Muscle of arm (tissue), 12 donors: Measurements from ENCODE around the gene EEPD1. TPM values are rescaled to one million over a fixed set of nuclear protein-coding genes. Genes with fewer than 3 reads are reported as not detected.

Experiments
- DNase-seq: peaks from one replicate; pipeline ENCODE4 v3.0.0-alpha.2; 2013
- polyA plus RNA-seq, 12 donors: library from polyadenylated mRNA; unstranded; fragments of 120-200 nt; gene quantifications; one replicate each; pipeline ENCODE4 v1.2.1, GENCODE V29; 2013; ENCODE audit not compliant: insufficient read length in 12 of 12

EEPD1 gene
- polyA plus RNA-seq, 12 donors = 5.2 to 21.0 (median 12.1) TPM; not detected in 1

DNA sequence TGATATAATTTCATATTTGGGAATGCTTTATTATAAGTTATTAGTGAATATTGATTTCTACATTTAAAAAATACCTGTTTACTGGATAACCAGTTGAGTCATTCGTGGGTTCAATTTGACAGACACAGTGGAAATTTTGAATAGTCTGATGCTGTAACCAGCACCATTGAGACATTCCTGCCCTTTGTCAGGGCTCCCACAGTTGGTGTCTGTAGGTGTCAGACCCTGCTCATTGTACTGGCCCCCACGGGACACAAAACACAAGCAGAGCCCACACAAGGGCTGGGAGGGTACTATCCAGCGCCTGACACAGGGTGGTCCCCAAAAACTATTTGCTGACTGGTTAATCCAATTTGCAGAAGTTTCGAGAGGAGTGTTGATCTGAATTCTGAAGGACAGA, 35.9 kb downstream of the EEPD1 start:
- DNase-seq = no peak

- DNase-seq = no peak
Measured at GRCh38 chr7:36190447-36191291, 37.6 kb downstream of the EEPD1 start.

- DNase-seq = no peak
Measured at GRCh38 chr7:36191292-36191920, 38.4 kb downstream of the EEPD1 start.

DNA sequence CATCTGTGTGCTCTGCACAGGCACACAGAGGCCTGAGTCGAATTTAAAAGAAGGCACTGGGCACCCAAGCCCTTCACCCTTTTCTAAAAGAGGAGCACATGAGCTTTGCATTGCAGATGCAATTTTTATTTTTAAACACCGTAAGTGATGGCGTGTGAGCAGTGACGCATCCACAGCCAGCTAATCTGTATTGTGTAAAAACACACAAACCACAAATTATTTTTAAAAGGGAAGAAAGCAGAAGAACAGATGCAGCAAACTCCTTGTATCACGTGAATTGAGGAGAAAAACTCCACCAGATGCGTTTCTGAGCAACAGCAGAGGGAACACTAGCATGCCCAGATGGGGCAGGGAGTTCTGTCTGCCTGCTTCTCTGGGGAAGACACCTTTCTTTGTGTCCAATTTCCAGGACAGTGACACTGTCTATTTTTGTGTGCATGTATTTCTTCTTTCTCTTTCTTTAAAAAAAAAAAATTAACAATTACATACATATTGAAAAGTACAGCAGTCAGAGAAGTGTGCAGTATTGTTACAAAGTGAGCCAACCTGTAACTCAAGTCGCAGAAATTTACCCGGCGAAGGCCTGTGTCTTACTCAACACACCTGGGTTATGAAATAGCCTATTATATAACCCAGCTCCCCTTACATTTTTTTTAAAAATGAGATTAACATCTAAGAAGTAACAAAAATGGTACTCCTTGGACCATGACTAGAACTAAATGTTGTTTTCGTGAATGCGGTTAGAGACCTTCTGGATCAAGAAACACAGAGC, 39.2 kb downstream of the EEPD1 start:
- no peak for DNase-seq

DNA sequence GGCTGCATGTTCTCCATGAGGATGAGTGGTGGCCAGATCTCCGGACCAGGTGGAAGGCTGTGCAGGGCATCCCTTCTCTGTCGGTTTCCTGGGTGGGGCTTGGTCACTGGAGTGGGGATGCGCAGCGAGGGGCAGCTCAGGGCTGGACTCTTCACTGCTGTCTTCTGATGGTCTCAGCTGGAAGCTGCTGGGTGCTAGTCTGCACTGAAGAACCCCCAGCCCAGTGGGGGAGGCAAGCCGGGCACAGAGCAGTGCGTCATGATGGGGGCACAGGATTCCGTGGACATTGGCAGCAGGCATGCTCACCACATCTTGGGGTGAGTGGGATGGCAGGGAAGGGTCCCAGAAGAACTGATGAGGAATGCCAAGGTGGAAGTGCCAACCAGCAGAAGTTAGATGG, 39.8 kb downstream of the EEPD1 start:
- no peak for DNase-seq

DNA sequence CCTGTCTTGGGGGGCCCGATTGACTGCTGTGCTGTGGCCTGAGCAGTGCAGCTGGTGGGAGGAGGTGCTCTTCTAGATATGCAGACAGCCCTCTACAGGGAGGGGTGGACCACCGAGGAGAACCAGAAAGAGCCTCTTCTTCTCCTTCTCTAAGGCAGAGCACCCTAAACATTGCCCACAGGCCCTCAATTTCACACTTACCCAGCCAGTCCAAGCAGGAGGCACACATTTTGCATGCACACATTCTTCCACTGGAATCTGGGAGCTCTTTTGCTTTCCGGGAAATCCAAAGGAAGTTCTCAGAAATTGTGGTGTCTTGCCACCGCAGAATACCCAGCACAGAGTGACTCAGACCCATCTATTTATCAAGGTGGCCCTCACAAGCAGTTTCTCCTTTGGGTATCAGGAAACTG, 45.8 kb downstream of the EEPD1 start:
- no peak for DNase-seq

DNA sequence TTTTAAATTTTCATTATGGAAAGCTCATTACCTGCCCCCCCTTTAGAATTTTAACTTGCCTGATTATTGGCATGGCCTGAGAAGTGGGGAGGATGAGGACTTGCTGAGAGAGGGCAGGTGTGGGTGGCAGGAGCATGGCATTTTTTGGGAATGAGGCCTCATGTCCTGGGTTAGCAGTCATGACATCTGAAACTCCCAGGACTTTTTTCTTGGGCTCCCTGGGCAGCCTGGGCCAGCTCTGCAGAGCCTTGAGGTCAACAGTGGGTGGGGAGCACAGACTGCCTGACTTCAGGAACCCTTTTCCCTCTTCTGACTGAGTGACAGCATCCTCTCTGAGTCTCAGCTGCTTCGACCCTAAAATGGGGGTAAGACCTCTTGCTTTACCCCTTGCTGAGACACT, 46.3 kb downstream of the EEPD1 start:
- DNase-seq = no peak

DNA sequence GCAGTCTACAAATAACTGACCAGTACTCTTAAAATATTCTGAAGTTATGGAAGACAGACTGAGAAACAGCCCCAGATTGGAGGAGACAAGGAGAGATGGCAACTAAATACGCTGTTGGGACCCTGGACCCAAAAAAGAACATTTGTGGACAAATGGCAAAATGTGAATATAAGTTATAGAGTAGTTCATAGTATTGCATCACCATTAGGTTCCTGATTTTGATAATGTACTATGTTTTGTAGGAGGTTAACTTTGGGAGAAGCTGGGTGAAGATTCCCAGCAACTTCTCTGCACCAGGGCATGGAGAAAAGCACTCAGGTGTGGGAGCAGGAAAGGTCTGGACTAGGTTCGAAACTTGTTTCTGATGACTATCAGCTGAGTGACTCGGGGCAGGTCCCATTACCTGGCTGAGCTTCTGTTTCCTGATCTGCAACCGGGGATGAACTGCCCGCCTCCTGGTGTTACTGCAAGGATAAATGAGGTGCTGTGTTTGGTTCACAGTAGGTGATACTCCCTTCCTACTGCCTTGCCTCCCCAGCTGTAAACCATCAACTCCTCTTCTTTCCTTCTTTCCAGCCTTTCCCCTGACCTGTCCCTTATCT, 48.2 kb downstream of the EEPD1 start:
- DNase-seq = no peak

- DNase-seq = no peak
Measured at GRCh38 chr7:36202398-36202797, 49.3 kb downstream of the EEPD1 start.

GRCh38 chr7:36203071-36203790, 50.2 kb downstream of the EEPD1 start:
- DNase-seq = no peak

- DNase-seq = no peak
Measured at GRCh38 chr7:36204044-36204663, 51.1 kb downstream of the EEPD1 start.

GRCh38 chr7:36204929-36205635, 52.0 kb downstream of the EEPD1 start:
- no peak for DNase-seq

DNA sequence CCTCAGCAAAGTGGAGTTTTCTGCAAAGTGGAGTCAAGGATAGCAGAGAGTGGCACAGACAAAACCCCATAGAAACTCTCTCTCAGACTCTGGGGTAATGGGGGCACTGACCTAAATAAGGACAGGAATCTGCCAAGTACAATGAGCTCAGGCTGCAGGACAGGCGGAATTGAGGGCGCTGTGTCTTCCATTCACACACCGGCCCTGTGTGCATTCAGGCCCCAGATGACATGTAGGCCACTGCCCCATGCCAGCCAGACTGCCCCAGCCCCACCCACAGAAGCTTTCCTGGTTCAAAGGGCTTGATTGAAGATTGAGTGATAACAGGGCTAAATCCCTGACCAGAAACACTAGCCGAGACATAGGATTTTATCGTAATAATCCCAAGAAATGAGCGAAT, 52.7 kb downstream of the EEPD1 start:
- DNase-seq = no peak

DNA sequence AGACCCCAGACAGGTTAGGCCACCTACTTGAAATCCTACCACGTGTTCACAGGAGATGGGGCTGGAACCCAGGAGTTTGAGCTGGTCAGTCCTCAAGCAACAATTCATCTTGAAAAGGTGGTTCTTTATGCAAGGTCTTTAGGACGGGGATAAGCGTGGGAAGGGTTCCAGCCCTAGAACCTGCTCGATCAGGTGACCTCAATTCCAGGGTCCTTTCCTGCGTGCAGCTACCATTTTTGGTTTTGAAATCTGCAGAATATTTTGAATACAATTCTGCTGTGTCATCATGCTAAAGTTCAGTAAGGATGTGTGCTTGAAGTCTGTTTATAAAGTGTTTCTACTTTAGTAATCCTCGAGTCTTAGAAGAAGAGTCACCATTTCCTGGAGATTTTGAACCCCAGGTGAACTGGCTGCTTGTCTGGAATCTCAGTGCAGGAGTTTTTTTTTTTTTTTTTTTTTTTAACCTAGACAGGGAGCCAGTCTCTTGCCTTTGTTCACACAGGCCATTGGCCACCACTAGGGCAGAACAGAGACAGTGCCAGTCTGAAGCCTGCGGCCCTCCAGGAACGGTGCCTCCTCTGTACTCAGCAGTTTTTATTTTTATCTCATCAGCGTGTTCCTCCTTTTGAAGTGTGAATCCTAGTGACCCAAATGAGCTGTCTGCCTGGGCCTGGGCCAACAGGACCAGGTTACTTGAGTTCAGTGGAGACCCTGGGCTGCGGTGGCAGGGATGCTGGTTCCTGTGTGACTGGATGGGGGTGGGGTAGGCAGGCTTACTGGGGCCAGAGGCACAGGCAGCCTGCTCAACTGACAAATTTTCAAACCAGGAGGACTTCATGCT, 54.6 kb downstream of the EEPD1 start:
- DNase-seq = no peak

GRCh38 chr7:36208426-36208825, 55.4 kb downstream of the EEPD1 start:
- DNase-seq = no peak

GRCh38 chr7:36208997-36209813, 56.2 kb downstream of the EEPD1 start:
- DNase-seq = no peak

DNA sequence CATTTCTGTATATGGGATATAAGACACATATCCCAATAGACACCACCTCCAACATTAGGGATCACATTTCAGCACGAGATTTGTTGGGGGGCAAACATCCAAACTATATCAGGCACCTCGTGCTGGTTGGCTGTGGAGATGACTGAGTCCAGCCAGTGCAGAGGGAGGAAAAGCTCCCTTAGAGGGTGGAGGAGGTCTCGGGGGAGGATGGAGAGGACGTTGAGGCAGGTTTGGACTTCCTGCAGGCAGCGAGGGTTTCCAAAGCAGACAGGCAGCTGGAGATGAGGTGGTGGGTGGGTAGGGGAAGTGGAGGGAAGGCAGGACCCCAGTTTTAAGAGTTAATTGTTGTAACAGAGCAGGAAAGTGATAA, 56.7 kb downstream of the EEPD1 start:
- no peak for DNase-seq

DNA sequence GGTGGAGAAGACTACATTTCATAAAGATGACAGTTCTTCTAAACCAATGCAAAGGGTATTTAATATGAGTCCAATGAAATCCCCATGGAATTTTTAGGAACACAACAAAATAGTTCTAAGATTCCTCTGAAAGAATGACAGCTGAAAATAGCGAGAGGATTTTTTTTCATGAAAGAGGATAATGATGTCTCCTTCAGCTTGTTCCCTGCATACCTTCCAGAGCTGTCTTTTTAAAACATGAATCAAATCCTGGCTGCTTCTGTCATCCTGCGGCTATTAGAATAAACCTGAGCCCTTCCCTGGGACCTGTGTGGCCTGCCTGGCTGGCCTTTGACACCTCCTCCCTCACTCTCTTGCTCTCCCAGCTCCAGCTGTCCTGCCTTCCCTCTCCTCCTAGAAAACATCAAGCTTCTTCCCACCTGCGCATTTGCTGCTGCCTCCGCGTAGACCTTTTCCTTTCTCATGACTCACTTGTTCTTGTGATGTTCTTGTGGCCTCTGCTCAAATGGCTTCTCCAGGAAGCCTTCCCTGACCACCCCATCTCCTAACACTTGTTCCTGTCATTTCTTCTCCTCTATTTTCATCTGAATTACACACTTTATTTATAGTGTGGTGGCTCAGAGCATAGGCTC, 57.4 kb downstream of the EEPD1 start:
- DNase-seq = no peak
